ENCODE measurements around the gene CLIP3. TPM values are rescaled to one million over a fixed set of nuclear protein-coding genes. Genes with fewer than 3 reads are reported as not detected.

CLIP3 gene
- polyA plus RNA-seq, 3 donors = 0.24 TPM; not detected in 2

DNA sequence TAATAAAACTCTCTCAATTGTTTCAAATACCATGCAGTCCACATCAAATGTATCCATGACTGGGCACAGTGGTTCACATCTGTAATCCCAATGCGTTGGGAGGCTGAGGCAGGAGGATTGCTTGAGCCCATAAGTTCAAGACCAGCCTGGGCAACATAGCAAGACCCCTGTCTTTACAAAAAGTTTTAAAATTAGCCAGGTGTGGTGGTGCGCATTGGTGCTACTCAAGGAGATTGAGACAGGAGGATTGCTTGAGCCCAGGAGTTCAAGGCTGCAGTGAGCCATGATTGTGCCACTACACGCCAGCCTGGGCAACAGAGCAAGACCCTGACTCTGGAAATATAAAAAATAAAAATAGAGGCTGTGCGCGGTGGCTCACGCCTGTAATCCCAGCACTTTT is 5.0 kb downstream of the CLIP3 start:
- H3K36me3 ChIP-seq (replicated peaks in 1 of 2; ENCODE audit: control insufficient read depth in 1 of 2, insufficient read depth in 2 of 2, low read length in 2 of 2) = peaks cover 0 to 11% of the 10 kb centered on the region in 2 donors
- Mint-ChIP-seq H3K9me3 (peaks cover 0 to 2% (median 0%) of the 10 kb centered on the region in 7 donors), H3K27ac (peak overlapping the region in 1 of 7 donors; percentile 32)

DNA sequence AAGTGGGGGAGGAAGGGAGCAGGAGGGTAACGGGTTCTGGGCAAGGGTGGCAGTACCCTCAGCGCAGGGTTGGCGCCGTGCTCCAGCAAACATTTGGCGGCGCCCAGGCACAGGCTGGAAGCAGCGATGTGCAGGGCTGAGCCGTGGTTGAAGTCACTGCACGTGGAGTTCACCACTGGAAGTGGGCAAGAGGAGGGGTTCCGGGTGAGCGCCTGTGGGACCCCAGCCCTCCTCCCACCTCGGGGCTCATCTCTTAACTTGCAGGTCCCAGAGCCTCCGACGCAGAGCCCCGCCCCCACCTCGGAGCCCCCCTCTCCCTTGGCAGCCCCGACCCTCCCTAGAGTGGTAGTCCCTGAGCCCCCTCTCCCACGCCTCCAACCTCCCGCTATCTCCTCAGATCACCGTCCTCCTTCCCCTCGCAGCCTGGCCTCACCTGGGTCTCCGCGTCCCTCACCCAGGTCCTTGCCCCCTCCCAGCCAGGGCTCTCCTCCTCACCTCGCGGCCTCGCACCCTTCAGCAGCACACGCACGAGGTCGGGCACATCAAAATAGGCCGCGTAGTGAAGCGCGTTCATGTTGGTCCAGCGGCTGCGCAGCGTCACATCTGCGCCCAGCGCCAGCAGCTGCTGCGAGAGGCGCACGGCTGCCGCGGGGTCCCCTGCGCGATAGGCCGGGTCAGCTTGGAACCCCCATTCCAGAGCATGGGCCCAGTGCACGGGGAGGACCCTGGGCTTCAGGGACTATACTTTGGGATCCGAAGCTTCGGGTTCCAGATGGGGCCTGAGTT is 6.4 kb downstream of the CLIP3 start:
- WGBS (ENCODE audit: insufficient coverage) = 96% methylated on average over 34 of the region's 49 CpGs

More for the DNA sequence above, 5.0 kb downstream of the CLIP3 start:
- Histone ChIP-seq H3K4me1 (ENCODE audit: control insufficient read depth in 1 of 2, insufficient read depth in 2 of 2, low read length in 2 of 2) (peaks cover 2 to 5% of the 10 kb centered on the region in 2 donors), H3K27me3 (ENCODE audit: control insufficient read depth in 2 of 2, insufficient read depth in 2 of 2, low read length in 2 of 2) (peaks cover 0 to 6% of the 10 kb centered on the region in 2 donors), H3K4me2 (replicated peaks; ENCODE audit: extremely low read depth, low read length, poor library complexity, severe bottlenecking) (no peak overlapping the region), H2AFZ (ENCODE audit: insufficient read depth, low read depth, low read length, poor library complexity, severe bottlenecking) (no peak overlapping the region), H3K4me3 (replicated peaks in 1 of 3; ENCODE audit: low read depth in 2 of 3, low read length in 3 of 3) (no peak overlapping the region), H3K9me3 (replicated peaks in 1 of 2; ENCODE audit: control insufficient read depth in 1 of 2, insufficient read depth in 1 of 2, low read length in 2 of 2) (no peaks in the 10 kb centered on the region), H3K79me2 (ENCODE audit: insufficient read depth, low read length) (no peaks in the 10 kb centered on the region), H4K20me1 (ENCODE audit: insufficient read depth, low read length) (no peaks in the 10 kb centered on the region), H3K27ac (ENCODE audit: low read depth in 1 of 2, low read length in 2 of 2) (no peak overlapping the region), H3K9ac (ENCODE audit: insufficient read depth, low read length, poor library complexity, severe bottlenecking) (no peak overlapping the region)
- Mint-ChIP-seq H3K36me3 (peaks cover 13 to 16% of the 10 kb centered on the region in 2 donors), H3K4me1 (peaks cover 2% of the 10 kb centered on the region), H3K4me3 (no peak overlapping the region), H3K27me3 (ENCODE audit: low read depth in 3 of 3) (peaks cover 6 to 11% (median 8%) of the 10 kb centered on the region in 3 donors)
- intact Hi-C loops (cut with micrococcal nuclease) = no loop called here
- WGBS (ENCODE audit: insufficient coverage) = 95% methylated on average over 5 of the region's 6 CpGs
- no peak for DNase-seq
- TF ChIP-seq, protein P1, sequence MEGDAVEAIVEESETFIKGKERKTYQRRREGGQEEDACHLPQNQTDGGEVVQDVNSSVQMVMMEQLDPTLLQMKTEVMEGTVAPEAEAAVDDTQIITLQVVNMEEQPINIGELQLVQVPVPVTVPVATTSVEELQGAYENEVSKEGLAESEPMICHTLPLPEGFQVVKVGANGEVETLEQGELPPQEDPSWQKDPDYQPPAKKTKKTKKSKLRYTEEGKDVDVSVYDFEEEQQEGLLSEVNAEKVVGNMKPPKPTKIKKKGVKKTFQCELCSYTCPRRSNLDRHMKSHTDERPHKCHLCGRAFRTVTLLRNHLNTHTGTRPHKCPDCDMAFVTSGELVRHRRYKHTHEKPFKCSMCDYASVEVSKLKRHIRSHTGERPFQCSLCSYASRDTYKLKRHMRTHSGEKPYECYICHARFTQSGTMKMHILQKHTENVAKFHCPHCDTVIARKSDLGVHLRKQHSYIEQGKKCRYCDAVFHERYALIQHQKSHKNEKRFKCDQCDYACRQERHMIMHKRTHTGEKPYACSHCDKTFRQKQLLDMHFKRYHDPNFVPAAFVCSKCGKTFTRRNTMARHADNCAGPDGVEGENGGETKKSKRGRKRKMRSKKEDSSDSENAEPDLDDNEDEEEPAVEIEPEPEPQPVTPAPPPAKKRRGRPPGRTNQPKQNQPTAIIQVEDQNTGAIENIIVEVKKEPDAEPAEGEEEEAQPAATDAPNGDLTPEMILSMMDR (IDR thresholded peaks at IDR 0.05) = no peak

More for the DNA sequence above, 6.4 kb downstream of the CLIP3 start:
- Histone ChIP-seq H3K27me3 (ENCODE audit: control insufficient read depth in 2 of 2, insufficient read depth in 2 of 2, low read length in 2 of 2) (no peaks in the 10 kb centered on the region), H2AFZ (ENCODE audit: insufficient read depth, low read depth, low read length, poor library complexity, severe bottlenecking) (no peak overlapping the region), H3K4me2 (replicated peaks; ENCODE audit: extremely low read depth, low read length, poor library complexity, severe bottlenecking) (no peak overlapping the region), H3K9ac (ENCODE audit: insufficient read depth, low read length, poor library complexity, severe bottlenecking) (no peak overlapping the region), H4K20me1 (ENCODE audit: insufficient read depth, low read length) (no peaks in the 10 kb centered on the region), H3K79me2 (ENCODE audit: insufficient read depth, low read length) (no peaks in the 10 kb centered on the region), H3K36me3 (replicated peaks in 1 of 2; ENCODE audit: control insufficient read depth in 1 of 2, insufficient read depth in 2 of 2, low read length in 2 of 2) (peaks cover 0 to 11% of the 10 kb centered on the region in 2 donors), H3K27ac (ENCODE audit: low read depth in 1 of 2, low read length in 2 of 2) (no peak overlapping the region), H3K4me3 (replicated peaks in 1 of 3; ENCODE audit: low read depth in 2 of 3, low read length in 3 of 3) (no peak overlapping the region), H3K4me1 (ENCODE audit: control insufficient read depth in 1 of 2, insufficient read depth in 2 of 2, low read length in 2 of 2) (no peaks in the 10 kb centered on the region), H3K9me3 (replicated peaks in 1 of 2; ENCODE audit: control insufficient read depth in 1 of 2, insufficient read depth in 1 of 2, low read length in 2 of 2) (no peaks in the 10 kb centered on the region)
- H3K9me3 Mint-ChIP-seq = peaks cover 0 to 2% (median 0%) of the 10 kb centered on the region in 7 donors
- no peak for DNase-seq
- TF ChIP-seq, protein P1 (IDR thresholded peaks at IDR 0.05) = no peak
- intact Hi-C loops (cut with micrococcal nuclease) = no loop called here
- H3K27ac Mint-ChIP-seq = peak overlapping the region in 1 of 7 donors; percentile 60
- no peak overlapping the region for H3K4me3 Mint-ChIP-seq
- no peaks in the 10 kb centered on the region for H3K4me1 Mint-ChIP-seq
- H3K27me3 Mint-ChIP-seq (ENCODE audit: low read depth in 3 of 3) = peaks cover 0 to 2% (median 0%) of the 10 kb centered on the region in 3 donors
- H3K36me3 Mint-ChIP-seq = peaks cover 13 to 14% of the 10 kb centered on the region in 2 donors

Data from CD14-positive monocyte (primary cell).